DMS53 (cell line): ENCODE results near the gene PPHLN1.
"Not testable (repeated sequence)": the region's sequence is repeated elsewhere in the genome, so short reads cannot be mapped to it uniquely, and the experiment has no call there.

Source experiments
- DNase-seq: peaks from one replicate; lab custom pipeline; 2025; lab: John Stamatoyannopoulos, UW

Gene PPHLN1

GRCh38 chr12:42372154-42372791 is 46.3 kb downstream of the PPHLN1 start:
- DNase-seq, result peak; percentile 93

GRCh38 chr12:42373669-42374068 is 47.7 kb downstream of the PPHLN1 start:
- DNase-seq, result no peak

- DNase-seq, result no peak
These were observed 54.8 kb downstream of the PPHLN1 start for GRCh38 chr12:42380733-42381132.

- no peak for DNase-seq
These were observed 56.2 kb downstream of the PPHLN1 start for GRCh38 chr12:42382013-42382696.

- DNase-seq, result no peak
These were observed 59.4 kb downstream of the PPHLN1 start for GRCh38 chr12:42385326-42385841.

- no peak for DNase-seq
These were observed 60.3 kb downstream of the PPHLN1 start for GRCh38 chr12:42386308-42386707.

GRCh38 chr12:42388086-42388485 is 62.1 kb downstream of the PPHLN1 start:
- DNase-seq, result not testable (repeated sequence)

- DNase-seq, result no peak
These were observed 68.5 kb downstream of the PPHLN1 start for GRCh38 chr12:42394429-42394828.

GRCh38 chr12:42396473-42397259 is 70.7 kb downstream of the PPHLN1 start:
- peak; percentile 27 for DNase-seq

GRCh38 chr12:42402821-42403411 is 76.9 kb downstream of the PPHLN1 start:
- DNase-seq, result no peak

GRCh38 chr12:42407306-42407705 is 81.3 kb downstream of the PPHLN1 start:
- DNase-seq, result peak; percentile 23

- DNase-seq, result no peak
These were observed 83.5 kb downstream of the PPHLN1 start for GRCh38 chr12:42409471-42409870.

- no peak for DNase-seq
These were observed 84.4 kb downstream of the PPHLN1 start for GRCh38 chr12:42410340-42410739.

- no peak for DNase-seq
These were observed 94.4 kb downstream of the PPHLN1 start for GRCh38 chr12:42420395-42420794.

- DNase-seq, result no peak
These were observed 96.1 kb downstream of the PPHLN1 start for GRCh38 chr12:42421844-42422779.

GRCh38 chr12:42422785-42423184 is 96.8 kb downstream of the PPHLN1 start:
- DNase-seq, result no peak

GRCh38 chr12:42426746-42427145 is 100.8 kb downstream of the PPHLN1 start:
- DNase-seq, result peak; percentile 30

- no peak for DNase-seq
These were observed 102.9 kb downstream of the PPHLN1 start for GRCh38 chr12:42428850-42429249.

GRCh38 chr12:42432517-42433140 is 106.7 kb downstream of the PPHLN1 start:
- DNase-seq, result no peak

GRCh38 chr12:42440608-42441007 is 114.6 kb downstream of the PPHLN1 start:
- no peak for DNase-seq

- no peak for DNase-seq
These were observed 116.4 kb downstream of the PPHLN1 start for GRCh38 chr12:42442311-42442759.
